Ishikawa (cell line): ENCODE measurements around the gene TMEM217.

Source experiments
- TAF1 ChIP-seq: IDR thresholded peaks from 2 replicates; pipeline ENCODE4 v1.6.1; 2012; ENCODE audit warnings: low read depth, mild to moderate bottlenecking
- TF ChIP-seq, protein P1 (sequence below): IDR thresholded peaks from 2 replicates; pipeline ENCODE4 v1.6.1; 2012; ENCODE audit warnings: low read depth, mild to moderate bottlenecking

DNA sequence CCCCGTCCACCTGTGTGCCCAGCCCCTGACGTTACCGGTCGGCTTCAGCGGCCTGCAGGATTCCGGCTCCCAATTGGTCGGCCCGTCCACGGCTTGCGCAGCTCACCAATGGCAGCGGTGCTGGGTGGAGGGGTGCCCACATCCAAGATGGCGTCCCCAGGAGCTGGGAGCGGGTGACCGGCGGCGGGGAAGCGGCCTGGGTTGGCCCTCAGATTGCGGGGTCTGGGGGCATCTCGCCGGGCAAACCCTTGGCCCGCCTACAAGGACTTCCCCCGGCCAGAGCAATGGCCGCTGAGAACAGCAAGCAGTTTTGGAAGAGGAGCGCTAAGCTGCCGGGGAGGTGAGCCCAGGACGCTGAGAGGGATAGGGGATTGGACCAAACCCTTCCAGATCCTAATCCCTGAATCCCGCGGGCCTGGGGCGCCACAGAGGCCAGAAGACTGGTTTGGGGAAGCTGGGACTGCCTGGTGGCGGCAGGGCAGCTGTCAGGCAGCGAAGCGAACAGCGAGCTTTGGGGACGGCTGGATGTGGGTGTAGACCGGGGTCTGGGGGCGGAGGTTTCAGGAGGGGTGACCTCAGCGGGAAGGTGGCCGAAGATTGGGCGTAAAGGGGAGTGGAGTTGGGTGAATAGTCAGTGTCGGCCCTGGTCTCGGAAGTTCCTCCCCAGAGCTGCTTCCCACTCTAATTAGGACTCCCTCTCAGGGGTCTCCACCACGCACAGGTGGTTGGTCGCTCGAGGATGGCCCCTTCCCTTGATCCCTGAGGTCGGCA, at the start of gene TMEM217, which contains the start of gene TBC1D22B:
- TF ChIP-seq, protein P1, sequence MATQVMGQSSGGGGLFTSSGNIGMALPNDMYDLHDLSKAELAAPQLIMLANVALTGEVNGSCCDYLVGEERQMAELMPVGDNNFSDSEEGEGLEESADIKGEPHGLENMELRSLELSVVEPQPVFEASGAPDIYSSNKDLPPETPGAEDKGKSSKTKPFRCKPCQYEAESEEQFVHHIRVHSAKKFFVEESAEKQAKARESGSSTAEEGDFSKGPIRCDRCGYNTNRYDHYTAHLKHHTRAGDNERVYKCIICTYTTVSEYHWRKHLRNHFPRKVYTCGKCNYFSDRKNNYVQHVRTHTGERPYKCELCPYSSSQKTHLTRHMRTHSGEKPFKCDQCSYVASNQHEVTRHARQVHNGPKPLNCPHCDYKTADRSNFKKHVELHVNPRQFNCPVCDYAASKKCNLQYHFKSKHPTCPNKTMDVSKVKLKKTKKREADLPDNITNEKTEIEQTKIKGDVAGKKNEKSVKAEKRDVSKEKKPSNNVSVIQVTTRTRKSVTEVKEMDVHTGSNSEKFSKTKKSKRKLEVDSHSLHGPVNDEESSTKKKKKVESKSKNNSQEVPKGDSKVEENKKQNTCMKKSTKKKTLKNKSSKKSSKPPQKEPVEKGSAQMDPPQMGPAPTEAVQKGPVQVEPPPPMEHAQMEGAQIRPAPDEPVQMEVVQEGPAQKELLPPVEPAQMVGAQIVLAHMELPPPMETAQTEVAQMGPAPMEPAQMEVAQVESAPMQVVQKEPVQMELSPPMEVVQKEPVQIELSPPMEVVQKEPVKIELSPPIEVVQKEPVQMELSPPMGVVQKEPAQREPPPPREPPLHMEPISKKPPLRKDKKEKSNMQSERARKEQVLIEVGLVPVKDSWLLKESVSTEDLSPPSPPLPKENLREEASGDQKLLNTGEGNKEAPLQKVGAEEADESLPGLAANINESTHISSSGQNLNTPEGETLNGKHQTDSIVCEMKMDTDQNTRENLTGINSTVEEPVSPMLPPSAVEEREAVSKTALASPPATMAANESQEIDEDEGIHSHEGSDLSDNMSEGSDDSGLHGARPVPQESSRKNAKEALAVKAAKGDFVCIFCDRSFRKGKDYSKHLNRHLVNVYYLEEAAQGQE: no peak
- TF ChIP-seq TAF1: peak; percentile 94
